Stimulated activated CD8-positive, alpha-beta memory T cell treated with anti-CD3 and anti-CD28 coated beads, Interleukin-4, amount 100 ng/mL, for 4 hours (primary cell): Measurements from ENCODE around the gene GRIK2.

Experiments used
- DNase-seq, 2 donors: peaks; one replicate each; pipeline ENCODE4 v3.0.0-alpha.2; 2020; ENCODE audit warnings: low read depth in 2 of 2, low spot score in 1 of 2

The GRIK2 gene

DNA sequence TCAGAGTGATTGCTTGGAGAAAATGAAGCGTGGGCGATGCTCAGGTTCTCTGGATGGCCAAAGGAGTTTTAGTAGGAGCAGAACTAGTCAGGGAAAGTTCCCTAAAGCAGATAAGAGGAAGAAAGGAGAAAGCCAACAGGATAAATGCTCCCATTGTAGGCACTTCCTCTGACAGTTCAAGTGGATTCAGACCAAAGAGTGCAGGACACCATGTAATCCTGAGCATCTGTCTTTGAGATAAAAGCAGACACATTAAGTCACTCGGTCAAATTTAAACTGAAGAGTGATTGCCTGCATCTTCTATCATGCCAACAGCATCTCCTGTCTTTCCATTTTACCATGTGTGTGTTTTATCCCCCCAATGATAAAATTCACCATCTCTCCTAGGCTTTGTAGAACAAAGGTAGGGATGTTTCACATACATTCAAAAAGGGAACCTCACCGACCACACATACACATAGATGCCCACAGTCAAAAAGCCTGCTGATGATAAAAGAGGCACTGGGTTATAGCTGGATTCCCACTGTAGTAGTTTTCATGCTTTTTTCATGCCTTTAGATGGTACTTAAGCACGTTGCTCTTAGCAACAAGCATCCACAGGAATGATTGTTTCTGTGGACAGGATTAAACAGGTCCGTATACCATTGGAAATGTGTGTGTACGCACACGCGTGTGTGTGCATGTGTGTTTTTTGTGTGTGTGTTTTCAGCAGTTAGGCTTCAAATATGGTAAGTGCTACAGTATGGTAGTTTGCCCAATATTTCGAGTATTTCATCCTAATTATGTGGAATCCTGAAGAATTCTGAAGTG, 7.0 kb downstream of the GRIK2 start:
- no peak for DNase-seq

- no peak for DNase-seq
These were observed 7.7 kb downstream of the GRIK2 start for GRCh38 chr6:101401171-101401570.

DNA sequence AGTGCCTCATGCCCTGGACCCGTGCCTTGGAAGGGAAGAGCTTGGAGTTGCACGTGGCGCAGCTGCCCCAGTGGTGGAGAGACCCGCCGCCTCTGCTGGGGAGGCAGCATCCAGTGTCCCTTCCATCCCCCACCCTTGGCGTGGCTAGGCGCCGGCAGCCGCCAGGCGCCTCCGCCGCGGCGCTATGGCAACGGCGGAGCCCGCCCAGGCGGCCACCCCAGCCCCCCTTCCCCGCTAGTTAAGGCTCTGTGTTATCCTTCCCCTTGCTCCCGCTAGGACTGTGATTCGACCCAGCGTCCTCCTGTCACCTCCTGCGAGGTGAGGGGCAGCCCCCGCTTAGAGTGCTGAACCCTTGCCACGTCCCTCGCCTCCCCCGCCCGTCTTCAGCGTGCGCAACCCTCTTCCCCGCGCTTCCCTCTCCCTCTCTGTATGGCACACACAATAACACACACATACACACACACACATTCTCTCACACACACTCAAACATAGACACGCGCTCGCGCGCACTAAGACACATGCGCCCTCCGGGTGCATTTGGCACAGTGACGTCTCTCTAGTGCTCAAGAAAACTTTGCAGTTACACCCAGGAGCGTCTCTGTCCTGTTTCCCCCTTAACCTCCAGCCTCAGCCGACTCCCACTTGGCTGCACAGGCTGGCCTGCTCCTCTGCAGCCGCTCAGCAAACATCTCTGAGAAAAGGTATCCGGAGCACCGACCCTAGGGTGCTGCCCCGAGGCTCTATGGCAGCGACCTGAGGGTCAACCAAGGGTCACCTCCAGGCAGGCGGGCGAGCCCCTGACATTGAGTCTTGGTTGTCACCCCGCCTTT, 8.5 kb downstream of the GRIK2 start:
- DNase-seq, result no peak

- no peak for DNase-seq
These were observed 9.1 kb downstream of the GRIK2 start for GRCh38 chr6:101402622-101403031.

- DNase-seq, result no peak
These were observed 9.9 kb downstream of the GRIK2 start for GRCh38 chr6:101403216-101403945.

GRCh38 chr6:101404775-101405174, 11.3 kb downstream of the GRIK2 start:
- no peak for DNase-seq

- DNase-seq, result no peak
These were observed 20.3 kb downstream of the GRIK2 start for GRCh38 chr6:101413773-101414172.

DNA sequence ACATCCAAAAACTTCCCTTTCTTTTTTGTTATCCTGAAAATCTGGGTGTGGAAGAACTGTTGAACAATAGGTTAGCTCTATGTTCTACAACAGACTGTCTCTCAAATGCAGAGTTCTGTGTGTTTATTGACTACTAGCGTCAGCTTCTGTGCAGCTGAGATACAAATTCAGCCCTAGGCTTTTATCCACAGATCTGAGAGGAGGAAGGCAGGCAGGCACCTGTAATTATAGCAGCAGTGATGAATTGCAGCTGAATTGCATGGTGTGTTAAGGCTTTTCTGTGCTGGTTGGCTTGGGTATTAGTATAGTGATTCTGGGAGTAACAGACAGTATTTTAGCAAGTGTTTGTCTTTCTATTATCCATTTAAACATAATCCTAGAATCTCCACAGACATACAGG, 24.4 kb downstream of the GRIK2 start:
- DNase-seq, result no peak

- no peak for DNase-seq
These were observed 28.7 kb downstream of the GRIK2 start for GRCh38 chr6:101422251-101422650.

DNA sequence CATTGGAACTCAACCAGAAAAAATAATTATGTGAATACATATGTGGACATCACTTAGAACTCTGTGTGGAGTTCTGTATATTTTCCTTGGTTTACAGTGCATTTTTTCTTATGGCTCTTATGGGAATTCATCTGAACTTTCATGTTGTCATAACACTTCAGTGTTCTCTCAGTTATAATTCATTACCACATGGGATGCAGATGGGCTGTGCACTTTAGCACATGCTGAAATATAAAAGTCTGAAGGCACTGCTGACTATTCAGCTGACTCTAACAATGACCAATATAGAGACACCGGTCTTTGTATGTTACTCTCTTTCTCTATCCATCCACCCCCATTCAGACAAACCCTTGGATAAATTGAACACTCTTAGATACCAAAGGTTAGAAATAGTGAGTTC, 29.3 kb downstream of the GRIK2 start:
- DNase-seq, result no peak

DNA sequence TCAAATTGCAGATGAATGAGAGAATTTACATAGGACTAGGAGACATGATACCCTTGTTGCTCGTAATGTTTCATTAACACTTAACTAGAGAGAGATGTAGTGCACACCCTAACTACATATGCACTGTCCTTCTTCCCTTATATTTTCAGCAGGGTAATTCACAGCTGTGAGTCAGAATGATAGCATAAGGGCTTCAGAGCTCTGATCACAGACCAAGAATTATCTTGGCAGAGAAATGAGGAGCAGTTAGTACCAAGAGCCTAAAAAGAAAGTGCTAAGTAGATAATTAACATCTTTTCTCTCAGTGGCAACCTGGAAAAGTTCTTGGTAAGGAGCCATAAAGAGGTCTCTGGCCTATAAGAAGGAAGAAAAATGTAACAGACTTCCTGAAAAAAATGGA, 35.8 kb downstream of the GRIK2 start:
- no peak for DNase-seq

GRCh38 chr6:101429845-101430244, 36.3 kb downstream of the GRIK2 start:
- no peak for DNase-seq

DNA sequence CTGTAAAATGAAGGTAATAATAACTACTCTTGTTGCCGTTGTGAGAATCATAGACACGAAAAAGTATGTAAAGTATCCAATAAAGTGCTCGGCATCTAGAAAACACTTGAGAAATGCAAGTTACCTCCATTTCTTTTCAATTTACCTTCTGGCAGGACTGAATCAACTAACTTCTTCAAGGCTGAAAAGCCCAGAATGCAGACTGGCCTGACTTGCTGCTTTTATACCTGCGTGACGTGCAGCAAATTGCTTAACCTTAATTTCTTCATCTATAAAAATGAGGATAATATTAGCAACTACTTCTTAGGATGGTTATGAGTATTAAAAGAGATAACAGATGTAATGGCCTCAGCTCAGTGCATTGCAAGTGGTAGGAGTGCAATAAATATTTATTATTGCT, 39.6 kb downstream of the GRIK2 start:
- DNase-seq, result no peak

- no peak for DNase-seq
These were observed 41.1 kb downstream of the GRIK2 start for GRCh38 chr6:101434601-101435000.

DNA sequence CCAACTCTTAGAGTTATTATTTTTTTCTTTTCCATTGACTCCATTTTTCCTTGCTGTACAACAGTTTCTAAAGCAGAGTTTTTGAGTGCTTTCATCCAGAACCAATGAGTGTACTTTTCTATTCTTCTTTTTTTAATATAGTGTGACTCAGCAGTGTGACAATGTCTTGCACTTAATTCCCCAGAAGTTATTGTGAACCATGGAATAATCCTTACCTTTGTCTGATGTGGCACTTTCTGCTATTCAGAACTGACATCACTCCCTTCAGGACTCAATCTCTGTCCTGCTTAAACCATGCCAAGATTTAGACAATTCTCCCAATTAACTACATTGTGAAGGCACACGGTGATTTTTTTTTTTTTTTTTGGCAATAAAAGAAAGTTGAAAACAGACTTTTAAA, 41.5 kb downstream of the GRIK2 start:
- no peak for DNase-seq

DNA sequence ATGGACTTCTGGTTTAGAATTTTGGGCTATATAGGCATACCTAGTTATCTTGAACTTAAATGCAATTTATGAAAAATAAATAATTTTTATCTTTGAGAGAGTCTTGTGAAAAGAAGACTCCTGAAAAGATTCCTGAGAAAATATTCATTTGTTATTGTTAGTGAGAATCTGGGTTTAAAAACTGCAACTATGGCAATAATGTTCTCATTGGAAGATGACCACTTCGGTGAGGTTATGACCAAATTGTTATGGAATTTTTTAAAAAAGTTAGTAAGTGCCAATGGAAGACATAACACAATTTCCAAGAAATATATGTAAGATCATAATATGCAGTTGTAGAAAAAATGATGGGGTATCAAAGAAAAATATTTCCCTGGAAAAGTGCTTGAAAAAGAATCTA, 46.3 kb downstream of the GRIK2 start:
- no peak for DNase-seq

GRCh38 chr6:101443315-101443714, 49.8 kb downstream of the GRIK2 start:
- DNase-seq, result no peak

DNA sequence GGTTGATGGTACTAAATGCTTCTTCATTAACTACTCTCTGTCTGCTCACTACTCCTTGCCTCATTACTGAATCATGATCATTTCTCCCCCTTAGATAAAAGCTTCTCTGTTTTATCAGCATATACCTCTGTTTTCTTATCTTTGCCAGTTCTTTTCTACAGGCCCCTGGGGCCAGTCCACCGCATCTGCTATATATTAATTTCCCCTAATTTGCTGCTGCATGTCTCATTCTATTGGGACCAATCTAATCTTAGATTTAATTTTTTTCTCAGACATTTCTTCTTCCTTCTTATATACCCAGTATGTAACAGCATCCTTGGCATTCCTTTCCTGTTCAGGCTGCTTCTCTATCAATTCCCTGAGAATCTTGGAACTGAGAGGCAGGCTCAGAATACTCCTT, 51.2 kb downstream of the GRIK2 start:
- DNase-seq, result no peak

- DNase-seq, result no peak
These were observed 52.0 kb downstream of the GRIK2 start for GRCh38 chr6:101445527-101445926.

- no peak for DNase-seq
These were observed 57.4 kb downstream of the GRIK2 start for GRCh38 chr6:101450901-101451300.

- no peak for DNase-seq
These were observed 58.5 kb downstream of the GRIK2 start for GRCh38 chr6:101451981-101452380.

GRCh38 chr6:101453221-101453620, 59.7 kb downstream of the GRIK2 start:
- DNase-seq, result no peak
